PFSK-1 (cell line): Measurements from ENCODE around the gene UBE2H.

ENCODE experiments used
- POLR2AphosphoS5 ChIP-seq: IDR thresholded peaks from 2 replicates; pipeline ENCODE4 v1.6.1; 2012; ENCODE audit warnings: low read depth, mild to moderate bottlenecking, control low read depth, low read length, moderate library complexity
- TAF1 ChIP-seq: IDR thresholded peaks from 2 replicates; pipeline ENCODE4 v1.6.1; 2012; ENCODE audit warnings: low read length, control low read depth, borderline replicate concordance; ENCODE audit not compliant: insufficient read depth
- TF ChIP-seq, protein P1 (sequence below), 2 experiments: IDR thresholded peaks; 2 replicates each; pipeline versions ENCODE4 v1.6.1 to v1.8.0; 2011 to 2012; ENCODE audit warnings: low read depth in 2 of 2, low read length in 2 of 2, control low read depth in 1 of 2, inconsistent platforms in 1 of 2, mild to moderate bottlenecking in 1 of 2, moderate library complexity in 1 of 2; ENCODE audit not compliant: insufficient read depth in 1 of 2

- no peak for TF ChIP-seq POLR2AphosphoS5
- TF ChIP-seq, protein P1, sequence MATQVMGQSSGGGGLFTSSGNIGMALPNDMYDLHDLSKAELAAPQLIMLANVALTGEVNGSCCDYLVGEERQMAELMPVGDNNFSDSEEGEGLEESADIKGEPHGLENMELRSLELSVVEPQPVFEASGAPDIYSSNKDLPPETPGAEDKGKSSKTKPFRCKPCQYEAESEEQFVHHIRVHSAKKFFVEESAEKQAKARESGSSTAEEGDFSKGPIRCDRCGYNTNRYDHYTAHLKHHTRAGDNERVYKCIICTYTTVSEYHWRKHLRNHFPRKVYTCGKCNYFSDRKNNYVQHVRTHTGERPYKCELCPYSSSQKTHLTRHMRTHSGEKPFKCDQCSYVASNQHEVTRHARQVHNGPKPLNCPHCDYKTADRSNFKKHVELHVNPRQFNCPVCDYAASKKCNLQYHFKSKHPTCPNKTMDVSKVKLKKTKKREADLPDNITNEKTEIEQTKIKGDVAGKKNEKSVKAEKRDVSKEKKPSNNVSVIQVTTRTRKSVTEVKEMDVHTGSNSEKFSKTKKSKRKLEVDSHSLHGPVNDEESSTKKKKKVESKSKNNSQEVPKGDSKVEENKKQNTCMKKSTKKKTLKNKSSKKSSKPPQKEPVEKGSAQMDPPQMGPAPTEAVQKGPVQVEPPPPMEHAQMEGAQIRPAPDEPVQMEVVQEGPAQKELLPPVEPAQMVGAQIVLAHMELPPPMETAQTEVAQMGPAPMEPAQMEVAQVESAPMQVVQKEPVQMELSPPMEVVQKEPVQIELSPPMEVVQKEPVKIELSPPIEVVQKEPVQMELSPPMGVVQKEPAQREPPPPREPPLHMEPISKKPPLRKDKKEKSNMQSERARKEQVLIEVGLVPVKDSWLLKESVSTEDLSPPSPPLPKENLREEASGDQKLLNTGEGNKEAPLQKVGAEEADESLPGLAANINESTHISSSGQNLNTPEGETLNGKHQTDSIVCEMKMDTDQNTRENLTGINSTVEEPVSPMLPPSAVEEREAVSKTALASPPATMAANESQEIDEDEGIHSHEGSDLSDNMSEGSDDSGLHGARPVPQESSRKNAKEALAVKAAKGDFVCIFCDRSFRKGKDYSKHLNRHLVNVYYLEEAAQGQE (IDR thresholded peaks at IDR 0.05; ENCODE audit: insufficient read depth in 1 of 2, low read depth in 2 of 2, low read length in 2 of 2), result no peak
- no peak for TF ChIP-seq TAF1
These were observed 48.8 kb downstream of the UBE2H start for GRCh38 chr7:129903935-129904334.
